NCI-H1092 treated with DMSO at 0.1 percent for 48 hours (cell line): Measurements from ENCODE around the gene TRIP11.
"Not testable (repeated sequence)": the region's sequence is repeated elsewhere in the genome, so short reads cannot be mapped to it uniquely, and the experiment has no call there.

ENCODE experiments used
- DNase-seq: peaks from one replicate; lab custom pipeline; 2025; lab: John Stamatoyannopoulos, UW

The TRIP11 gene

GRCh38 chr14:92039719-92040430, at the start of gene TRIP11:
TSS of gene TRIP11 (minus strand) at chr14:92040059. CDS start at chr14:92039685, 374 bp downstream.
- DNase-seq, result peak; percentile 86

DNA sequence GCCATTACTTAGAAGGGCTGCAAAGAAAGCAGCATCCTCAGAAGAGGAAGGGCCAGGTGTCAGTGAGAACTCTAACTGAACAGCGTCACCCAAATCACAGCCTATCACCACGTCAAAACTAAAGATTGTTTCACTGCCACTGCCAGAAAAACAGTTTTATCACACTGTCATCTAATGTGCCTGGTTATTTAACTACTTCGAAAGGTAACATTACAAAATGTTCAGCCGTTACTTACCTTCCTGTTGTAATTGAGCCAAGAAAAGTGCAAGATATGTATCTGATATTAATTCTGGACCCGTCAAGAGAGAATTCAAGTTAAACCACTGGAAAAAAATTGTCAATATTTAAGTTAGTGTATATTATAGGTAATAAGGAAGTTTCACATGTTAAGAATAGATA, 48.6 kb upstream of the TRIP11 start:
- DNase-seq, result no peak

DNA sequence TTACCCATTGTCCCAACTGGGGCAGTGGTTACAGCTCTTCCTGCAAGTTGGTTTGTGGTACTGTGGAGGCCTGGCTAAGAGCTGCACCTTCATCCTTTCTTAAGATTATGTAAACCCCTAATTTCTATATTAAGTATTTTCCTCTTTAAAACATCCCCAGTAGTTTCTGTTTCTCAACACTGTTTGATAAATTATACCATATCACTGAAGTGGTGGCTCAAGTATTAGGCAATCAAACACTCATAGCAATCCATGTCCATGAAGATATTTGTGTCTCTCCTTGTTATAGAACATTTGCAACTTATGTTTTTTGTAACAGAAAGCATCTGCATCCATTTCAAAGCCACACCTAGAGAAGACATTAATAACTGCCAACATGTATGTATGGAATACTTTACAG, 34.7 kb upstream of the TRIP11 start:
- no peak for DNase-seq

DNA sequence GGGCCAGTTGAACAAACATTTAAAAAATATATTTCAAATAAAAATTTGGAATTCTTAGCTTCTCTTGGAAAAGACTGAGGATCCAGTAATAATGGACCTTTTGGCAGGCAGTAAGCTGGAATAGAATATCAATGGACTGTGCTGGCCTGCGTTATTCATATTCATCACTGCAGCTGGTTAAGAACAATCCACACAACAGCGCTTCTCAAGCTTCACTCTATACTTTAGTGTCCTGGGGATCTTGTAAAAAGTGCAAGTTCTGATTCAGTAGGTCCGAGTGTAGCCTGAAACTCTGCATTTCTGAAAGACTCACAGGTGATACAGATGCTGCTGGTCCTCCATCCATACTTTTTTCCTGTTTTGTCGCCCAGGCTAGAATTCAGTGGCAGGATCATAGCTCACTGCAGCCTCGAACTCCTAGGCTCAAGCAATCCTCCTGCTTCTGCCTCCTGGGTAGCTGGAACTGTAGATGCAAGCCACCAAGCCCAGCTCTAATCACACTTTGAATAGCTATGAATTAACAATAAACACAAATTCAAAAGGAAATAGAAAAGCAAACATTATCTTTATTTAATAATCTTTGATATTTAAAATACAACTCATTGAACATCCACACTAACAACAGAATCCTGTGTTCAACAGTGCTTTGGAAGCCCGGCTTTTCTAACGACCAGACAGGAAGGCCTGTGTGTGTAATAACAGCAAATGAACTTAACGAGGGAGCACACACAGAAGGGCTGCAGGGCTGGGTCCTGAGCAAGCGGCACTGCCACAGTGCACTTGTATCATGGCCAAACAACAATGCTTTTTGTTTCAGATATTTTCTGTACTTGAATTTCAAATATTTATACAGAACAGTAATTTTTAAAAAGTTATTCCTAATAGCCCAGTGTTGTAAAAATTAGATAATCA, 18.4 kb upstream of the TRIP11 start:
- no peak for DNase-seq

- no peak for DNase-seq
Observed at GRCh38 chr14:92049781-92050180, 9.9 kb upstream of the TRIP11 start.

GRCh38 chr14:92049221-92049620, 9.4 kb upstream of the TRIP11 start:
- DNase-seq, result not testable (repeated sequence)

DNA sequence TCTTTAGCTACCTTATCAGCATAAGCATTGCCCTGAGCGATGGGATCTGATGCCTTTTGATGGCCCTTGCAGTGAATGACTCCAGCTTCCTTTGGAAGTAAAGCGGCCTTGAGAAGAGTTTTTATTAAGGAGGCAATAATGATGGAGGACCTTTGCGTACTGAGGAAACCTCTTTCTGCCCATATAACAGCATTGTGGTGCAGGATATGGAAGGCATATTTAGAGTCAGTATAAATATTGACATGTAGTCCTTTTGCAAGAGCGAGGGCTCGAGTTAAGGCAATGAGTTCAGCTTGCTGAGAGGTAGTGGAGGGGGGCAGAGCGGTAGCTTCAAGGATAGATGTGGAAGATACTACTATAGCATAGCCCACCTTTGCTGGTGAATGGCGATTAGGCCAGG, 6.0 kb upstream of the TRIP11 start:
- DNase-seq, result not testable (repeated sequence)

- DNase-seq, result not testable (repeated sequence)
Observed at GRCh38 chr14:92041766-92042165, 1.9 kb upstream of the TRIP11 start.

GRCh38 chr14:92041203-92041602, 1.3 kb upstream of the TRIP11 start:
- no peak for DNase-seq

GRCh38 chr14:92040431-92041051, 682 bp upstream of the TRIP11 start:
- peak; percentile 70 for DNase-seq

GRCh38 chr14:92039063-92039718, 668 bp downstream of the TRIP11 start:
- DNase-seq, result peak; percentile 60

GRCh38 chr14:92037989-92038388, 1.9 kb downstream of the TRIP11 start:
- no peak for DNase-seq

- DNase-seq, result no peak
Observed at GRCh38 chr14:92035890-92036289, 4.0 kb downstream of the TRIP11 start.

DNA sequence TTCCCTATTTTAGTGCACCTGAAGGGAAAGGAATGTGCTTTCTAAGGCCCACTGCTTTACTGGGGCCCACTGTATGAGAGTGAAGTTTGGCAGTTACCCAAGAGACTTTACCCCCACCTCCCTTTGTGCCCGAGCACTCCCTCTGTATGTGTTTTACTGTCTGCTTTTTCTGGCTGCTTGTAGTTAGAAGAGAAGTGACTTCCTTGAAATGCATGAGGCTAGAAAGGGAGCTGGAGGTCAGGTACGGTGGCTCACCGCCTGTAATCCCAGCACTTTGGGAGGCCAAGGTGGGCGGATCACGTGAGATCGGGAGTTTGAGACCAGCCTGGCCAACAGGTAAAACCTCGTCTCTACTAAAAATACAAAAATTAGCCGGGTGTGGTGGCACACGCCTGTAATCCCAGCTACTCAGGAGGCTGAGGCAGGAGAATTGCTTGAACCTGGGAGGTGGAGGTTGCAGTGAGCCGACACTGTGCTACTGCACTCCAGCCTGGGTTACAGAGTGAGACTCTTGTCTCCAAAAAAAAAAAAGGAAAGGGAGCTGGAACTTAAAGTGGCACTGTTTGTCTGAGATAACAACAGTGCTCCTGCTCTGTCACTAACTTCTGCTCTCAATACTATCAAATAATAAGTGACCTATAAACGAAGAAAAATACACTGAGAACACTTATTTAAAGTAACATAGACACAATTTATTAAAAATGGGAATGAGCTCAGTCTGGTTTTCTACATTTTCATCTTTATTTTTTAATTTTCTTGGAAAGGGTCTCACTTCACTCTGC, 5.8 kb downstream of the TRIP11 start:
- DNase-seq, result no peak

DNA sequence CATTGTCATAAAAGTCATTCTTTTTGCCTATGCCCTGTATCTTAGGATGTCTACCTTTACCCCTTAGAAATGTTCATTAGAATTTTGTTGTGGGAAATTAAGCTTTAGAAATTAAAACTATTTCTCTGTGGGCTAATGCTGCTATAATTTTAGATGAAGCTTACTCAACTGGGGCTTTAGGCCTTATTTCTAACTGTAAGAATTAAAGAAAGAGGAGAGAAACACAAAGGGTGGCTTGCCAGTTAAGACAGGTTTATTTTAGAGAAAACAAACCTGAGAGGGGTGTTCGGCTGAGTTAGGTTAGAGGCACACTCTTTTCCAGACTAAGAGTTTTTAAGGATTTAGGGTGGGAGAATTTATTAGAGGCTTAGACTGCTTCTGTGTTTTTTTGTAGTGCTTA, 6.4 kb downstream of the TRIP11 start:
- no peak for DNase-seq

GRCh38 chr14:92026548-92027190, 13.2 kb downstream of the TRIP11 start:
- no peak for DNase-seq

GRCh38 chr14:92022036-92022435, 17.8 kb downstream of the TRIP11 start:
- DNase-seq, result no peak

GRCh38 chr14:92021523-92021922, 18.3 kb downstream of the TRIP11 start:
- no peak for DNase-seq

- no peak for DNase-seq
Observed at GRCh38 chr14:92014040-92014439, 25.8 kb downstream of the TRIP11 start.

GRCh38 chr14:92012121-92012748, 27.6 kb downstream of the TRIP11 start:
- no peak for DNase-seq
